ENCODE measurements around the gene CENPQ.
"Not testable (repeated sequence)": the region's sequence is repeated elsewhere in the genome, so short reads cannot be mapped to it uniquely, and the experiment has no call there.

The CENPQ gene

GRCh38 chr6:49462927-49463611 is at the start of gene CENPQ, which contains the start of gene MMUT:
CENPQ (plus strand) TSS chr6:49463370; CDS start chr6:49470177, 6,807 bp downstream.
MMUT (minus strand) TSS chr6:49463253; CDS start chr6:49459466, 3,787 bp downstream.
- peak; percentile 94 for DNase-seq

GRCh38 chr6:49415358-49415757 is 47.8 kb upstream of the CENPQ start:
- DNase-seq = no peak

- no peak for DNase-seq
These were observed 47.0 kb upstream of the CENPQ start for GRCh38 chr6:49416195-49416594.

- DNase-seq = no peak
These were observed 39.4 kb upstream of the CENPQ start for GRCh38 chr6:49423817-49424216.

- DNase-seq = no peak
These were observed 33.0 kb upstream of the CENPQ start for GRCh38 chr6:49430187-49430586.

- no peak for DNase-seq
These were observed 32.3 kb upstream of the CENPQ start for GRCh38 chr6:49430866-49431265.

GRCh38 chr6:49453221-49453620 is 9.9 kb upstream of the CENPQ start:
- DNase-seq = no peak

- no peak for DNase-seq
These were observed 8.1 kb upstream of the CENPQ start for GRCh38 chr6:49454787-49455709.

GRCh38 chr6:49457771-49458170 is 5.4 kb upstream of the CENPQ start:
- DNase-seq = no peak

GRCh38 chr6:49462071-49462470 is 1.1 kb upstream of the CENPQ start:
- DNase-seq = no peak

GRCh38 chr6:49462599-49462926 is 607 bp upstream of the CENPQ start:
- DNase-seq = no peak

GRCh38 chr6:49463612-49463967 is 420 bp downstream of the CENPQ start:
- DNase-seq = no peak

- DNase-seq = no peak
These were observed 1.5 kb downstream of the CENPQ start for GRCh38 chr6:49464691-49465090.

- DNase-seq = no peak
These were observed 4.9 kb downstream of the CENPQ start for GRCh38 chr6:49468042-49468441.

- DNase-seq = not testable (repeated sequence)
These were observed 13.4 kb downstream of the CENPQ start for GRCh38 chr6:49476564-49476963.

- no peak for DNase-seq
These were observed 16.3 kb downstream of the CENPQ start for GRCh38 chr6:49479308-49479970.

GRCh38 chr6:49481846-49482245 is 18.7 kb downstream of the CENPQ start:
- DNase-seq = not testable (repeated sequence)

GRCh38 chr6:49483380-49483779 is 20.2 kb downstream of the CENPQ start:
- not testable (repeated sequence) for DNase-seq

- no peak for DNase-seq
These were observed 27.5 kb downstream of the CENPQ start for GRCh38 chr6:49490633-49491032.

- no peak for DNase-seq
These were observed 34.1 kb downstream of the CENPQ start for GRCh38 chr6:49497304-49497703.

- no peak for DNase-seq
These were observed 36.0 kb downstream of the CENPQ start for GRCh38 chr6:49499126-49499525.

- no peak for DNase-seq
These were observed 36.5 kb downstream of the CENPQ start, which contains the start of gene GLYATL3 for GRCh38 chr6:49499623-49500022. GLYATL3 (plus strand) TSS chr6:49499923; CDS start chr6:49511991, 12,068 bp downstream.

- DNase-seq = no peak
These were observed 41.5 kb downstream of the CENPQ start for GRCh38 chr6:49504666-49505065.
